HG02885 (cell line): Measurements from ENCODE around the gene ELMOD1.

ENCODE experiments used
- ATAC-seq: cut with Tn5 transposase; IDR thresholded peaks from one replicate; pipeline ENCODE4 v1.9.1; 2021; ENCODE audit warnings: mild to moderate bottlenecking; ENCODE audit not compliant: unreplicated experiment, poor library complexity

Gene ELMOD1

DNA sequence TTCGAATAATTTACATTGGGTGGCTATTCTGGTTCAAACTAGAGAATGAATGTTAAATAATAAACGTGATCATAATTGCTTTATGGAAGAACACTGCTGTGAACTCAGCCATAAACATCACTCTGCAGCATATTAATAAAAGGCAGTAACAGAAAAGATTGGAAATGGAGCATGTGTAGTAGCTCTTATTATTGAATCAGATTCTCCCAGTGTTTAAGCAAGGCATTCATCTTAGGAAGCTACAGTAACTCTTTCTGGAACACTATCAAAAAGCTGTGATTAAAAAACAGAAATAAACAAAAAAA, 34.7 kb downstream of the ELMOD1 start:
- ATAC-seq: no peak

DNA sequence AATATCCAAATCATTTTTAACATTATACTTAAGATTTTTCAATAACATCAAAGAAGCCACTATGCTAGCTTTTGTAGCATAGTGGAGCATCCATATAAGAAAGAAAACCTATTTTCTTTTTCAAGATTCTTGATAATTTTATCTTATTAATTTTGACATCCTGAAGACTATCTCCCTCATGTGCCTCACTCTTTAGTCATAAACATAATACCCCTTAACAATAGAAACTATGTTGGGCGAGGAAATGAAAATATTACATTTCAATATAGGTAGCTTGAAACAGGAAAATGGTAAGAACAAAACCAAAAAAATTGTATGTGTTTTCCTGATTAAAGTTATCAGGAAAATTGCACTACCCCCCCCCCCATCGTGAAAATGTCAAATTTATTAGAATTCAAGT, 40.1 kb downstream of the ELMOD1 start:
- no peak for ATAC-seq

- ATAC-seq: no peak
Observed at GRCh38 chr11:107631931-107632330, 41.0 kb downstream of the ELMOD1 start.

- ATAC-seq: no peak
Observed at GRCh38 chr11:107646783-107647182, 55.8 kb downstream of the ELMOD1 start.

- ATAC-seq: no peak
Observed at GRCh38 chr11:107648242-107648641, 57.3 kb downstream of the ELMOD1 start.

GRCh38 chr11:107651672-107652071, 60.7 kb downstream of the ELMOD1 start:
- no peak for ATAC-seq

DNA sequence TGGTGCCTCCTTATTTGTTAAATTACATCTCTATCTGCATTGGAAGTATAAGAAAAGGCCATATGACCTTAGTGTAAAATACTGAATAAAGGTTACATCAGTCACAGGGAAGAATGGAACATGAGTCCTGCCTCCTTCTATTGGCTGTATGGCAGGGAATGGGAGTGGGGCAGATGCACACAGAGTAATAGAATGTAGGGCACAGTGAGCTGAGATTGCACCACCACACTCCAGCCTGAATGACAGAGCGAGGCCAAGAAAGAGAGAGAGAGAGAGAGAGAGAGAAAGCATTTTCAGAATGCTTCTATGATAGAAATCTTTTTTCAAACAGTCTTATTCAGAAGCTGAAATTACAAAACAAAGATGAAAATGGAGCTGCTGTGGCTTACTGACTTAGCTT, 62.1 kb downstream of the ELMOD1 start:
- no peak for ATAC-seq

DNA sequence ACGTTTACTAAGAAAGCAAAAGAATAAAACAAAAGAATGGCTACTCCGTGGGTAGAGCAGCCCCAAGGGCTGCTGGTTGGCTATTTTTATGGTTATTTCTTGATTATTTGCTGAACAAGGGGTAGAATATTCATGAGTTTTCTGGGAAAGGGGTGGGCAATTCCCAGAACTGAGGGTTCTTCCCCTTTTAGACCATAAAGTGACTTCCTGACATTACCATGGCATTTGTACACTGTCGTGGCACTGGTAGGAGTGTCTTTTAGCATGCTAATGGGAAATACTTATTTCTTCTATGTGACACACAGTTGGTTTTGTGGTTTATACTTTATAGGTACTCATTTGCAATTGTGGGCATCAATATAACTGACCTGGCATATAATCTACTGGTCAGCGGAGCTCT, 64.7 kb downstream of the ELMOD1 start:
- ATAC-seq: no peak

DNA sequence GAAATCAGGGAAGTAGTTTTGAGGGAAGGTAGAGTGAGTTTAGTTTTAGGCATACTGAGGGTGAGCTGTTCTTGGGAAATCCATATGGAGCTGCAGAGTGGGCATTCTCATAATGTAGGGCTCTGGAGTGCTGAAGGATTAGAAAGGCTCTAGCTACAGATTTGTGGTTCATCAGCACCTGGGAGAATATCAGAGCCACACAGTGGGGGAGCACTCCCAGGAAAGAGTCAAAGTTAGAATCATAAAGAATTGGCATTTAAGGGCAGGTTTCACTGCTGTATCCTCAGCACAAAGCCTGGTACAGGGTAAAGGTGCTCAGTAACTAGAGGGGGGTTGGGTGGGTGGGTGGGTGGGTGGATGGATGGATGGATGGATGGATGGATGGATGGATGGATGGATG, 68.4 kb downstream of the ELMOD1 start:
- no peak for ATAC-seq

GRCh38 chr11:107660066-107660465, 69.1 kb downstream of the ELMOD1 start:
- no peak for ATAC-seq

GRCh38 chr11:107661656-107662055, 70.7 kb downstream of the ELMOD1 start:
- ATAC-seq: no peak

- no peak for ATAC-seq
Observed at GRCh38 chr11:107665018-107665417, 74.1 kb downstream of the ELMOD1 start.

- ATAC-seq: no peak
Observed at GRCh38 chr11:107666911-107667613, 76.1 kb downstream of the ELMOD1 start.

DNA sequence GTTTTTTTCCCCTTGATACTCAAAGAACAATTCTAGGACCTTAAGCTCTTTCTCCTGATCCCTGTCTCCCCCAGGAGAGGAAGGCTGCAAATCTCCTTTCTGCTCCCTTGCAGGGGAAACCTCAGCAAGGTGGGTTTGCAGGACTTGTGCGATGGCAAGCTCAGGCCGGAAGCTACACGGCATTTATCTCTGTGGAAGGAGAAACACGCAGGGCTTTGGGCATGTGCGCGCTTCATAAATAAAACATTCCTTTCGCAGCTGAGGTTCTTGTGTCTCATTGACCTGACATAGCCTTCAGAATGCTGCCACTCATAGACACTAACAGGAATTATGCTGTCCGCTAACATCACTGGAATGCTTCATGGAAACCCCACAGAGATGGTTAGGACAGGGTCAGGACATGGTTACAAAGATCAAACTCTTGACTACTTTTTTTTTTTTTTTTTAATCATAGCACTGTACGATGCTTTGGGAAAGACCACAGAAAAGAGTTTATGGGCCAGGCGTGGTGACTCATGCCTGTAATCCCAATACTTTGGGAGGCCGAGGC, 78.3 kb downstream of the ELMOD1 start:
- no peak for ATAC-seq

- ATAC-seq: no peak
Observed at GRCh38 chr11:107669893-107670601, 79.1 kb downstream of the ELMOD1 start.

- no peak for ATAC-seq
Observed at GRCh38 chr11:107675902-107676301, 85.0 kb downstream of the ELMOD1 start.

DNA sequence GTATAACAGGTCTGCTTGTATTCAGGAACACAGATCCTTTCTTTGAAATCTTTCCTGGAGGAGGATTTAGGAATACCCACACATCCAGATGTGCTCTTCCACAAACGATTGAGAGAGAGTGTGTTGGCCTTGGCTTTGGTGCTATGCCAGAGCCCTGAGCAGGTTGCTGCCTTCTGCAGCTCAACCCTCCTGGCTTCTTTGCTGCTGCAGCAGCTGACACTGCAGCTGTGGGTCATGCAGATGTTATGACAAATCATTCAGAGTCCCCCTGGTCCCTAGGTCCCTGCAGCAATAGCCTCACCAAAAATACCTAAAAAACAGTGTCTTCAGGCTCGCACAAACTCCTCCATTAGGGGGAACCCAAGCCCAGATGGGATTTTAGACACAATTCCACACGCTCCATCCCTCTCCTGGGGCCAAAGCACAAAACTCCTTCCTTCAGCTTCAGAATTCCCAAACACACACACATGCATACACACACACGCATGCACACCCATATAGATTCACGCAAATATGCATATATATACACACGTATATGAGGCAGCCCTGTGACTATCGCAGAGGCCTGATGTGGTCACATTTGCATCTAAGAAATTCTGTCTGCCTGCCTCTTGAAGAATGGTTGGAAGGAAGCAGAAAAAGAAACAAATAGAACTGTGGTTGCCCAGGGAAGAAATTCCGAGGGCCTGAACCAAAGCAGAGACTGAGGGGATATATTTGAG, 85.5 kb downstream of the ELMOD1 start:
- ATAC-seq: no peak

- no peak for ATAC-seq
Observed at GRCh38 chr11:107677924-107678631, 87.1 kb downstream of the ELMOD1 start.

- no peak for ATAC-seq
Observed at GRCh38 chr11:107678632-107678971, 87.7 kb downstream of the ELMOD1 start.

DNA sequence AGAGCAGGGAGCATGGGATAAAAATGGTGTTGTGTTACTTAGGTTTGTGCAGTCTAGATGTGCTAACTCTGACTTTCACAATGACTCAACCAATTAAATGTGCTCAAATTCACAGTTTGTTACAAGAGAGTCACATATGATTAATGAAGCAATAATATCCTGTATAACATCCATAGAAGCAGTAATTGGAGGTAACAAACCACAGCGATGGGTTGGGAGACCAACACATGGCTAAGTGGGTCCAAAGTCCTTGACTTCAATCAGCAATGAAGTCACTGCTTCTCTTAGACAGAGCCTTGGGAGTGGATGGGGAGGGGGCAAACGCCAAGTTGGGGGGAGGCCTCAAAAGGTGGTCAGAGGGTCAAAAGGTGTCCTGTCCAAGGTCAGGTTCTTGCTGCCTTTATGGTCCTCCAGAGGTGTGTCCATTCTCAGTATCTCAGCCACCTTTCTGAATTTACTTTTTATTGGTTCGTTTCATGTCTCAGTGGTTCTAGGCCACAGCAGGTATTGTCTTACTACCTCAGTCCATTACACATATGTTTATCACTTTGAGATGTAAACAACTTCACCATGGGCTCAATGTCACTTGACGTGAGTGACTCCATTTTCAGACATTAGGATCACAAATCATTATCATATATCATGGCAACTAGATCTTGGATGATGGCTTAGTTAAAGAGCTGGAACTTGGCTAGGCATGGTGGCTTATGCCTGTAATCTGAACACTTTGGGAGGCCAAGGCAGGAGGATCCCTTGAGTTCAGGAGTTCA, 88.5 kb downstream of the ELMOD1 start:
- no peak for ATAC-seq
